ENCODE measurements around the gene LIFR.

- TF ChIP-seq CTCF (IDR thresholded peaks at IDR 0.05): no peak
- no peak for TF ChIP-seq ZFX (IDR thresholded peaks at IDR 0.05; ENCODE audit: borderline replicate concordance)
These were observed 38.1 kb downstream of the LIFR start for GRCh38 chr5:38518341-38518740.

Data from 22Rv1 (cell line).